CD4-positive, alpha-beta T cell (primary cell): ENCODE results near the gene NAPB. TPM values are rescaled to one million over a fixed set of nuclear protein-coding genes. Genes with fewer than 3 reads are reported as not detected.

Source experiments
- ATAC-seq: fragments of 200-7000 bp; cut with Tn5 transposase; one replicate; pipeline ENCODE4 v1.10.0; 2022; ENCODE audit warnings: mild to moderate bottlenecking; ENCODE audit not compliant: poor library complexity
- CTCF ChIA-PET: fragments of 350-600 bp; sonication (Branson Sonifier 250); formaldehyde crosslinking; loops from one replicate; lab custom pipeline; 2021; ENCODE audit warnings: antibody characterized with exemption, inconsistent platforms; lab: Charles Lee
- POLR2A ChIA-PET: fragments of 350-600 bp; sonication (Branson Sonifier 250); formaldehyde crosslinking; loops from one replicate; lab custom pipeline; 2021; ENCODE audit warnings: antibody characterized with exemption, inconsistent platforms; lab: Charles Lee
- DNase-seq, 14 experiments: peaks; one replicate each; pipeline ENCODE4 v3.0.0-alpha.2; 2013 to 2020; ENCODE audit warnings: mixed read lengths in 2 of 14
- H3K27ac ChIP-seq, 2 donors: one replicate each; pipeline versions ENCODE4 v1.5.1 to v1.7.0; 2013; ENCODE audit warnings: low read length in 2 of 2, low read depth in 1 of 2, mild to moderate bottlenecking in 1 of 2
- H3K27me3 ChIP-seq, 2 experiments: 1 replicate in 1 of 2; 2 replicates in 1 of 2; pipeline versions ENCODE4 v1.6.1 to v1.7.0; 2013; ENCODE audit warnings: low read length in 2 of 2, control low read depth in 1 of 2, mild to moderate bottlenecking in 1 of 2, moderate library complexity in 1 of 2; ENCODE audit not compliant: insufficient read depth in 2 of 2, control insufficient read depth in 1 of 2
- H3K36me3 ChIP-seq: one replicate; pipeline ENCODE4 v1.6.1; 2013; ENCODE audit warnings: low read length, control low read depth; ENCODE audit not compliant: insufficient read depth
- H3K4me1 ChIP-seq: one replicate; pipeline ENCODE4 v1.6.1; 2013; ENCODE audit warnings: low read length, control low read depth; ENCODE audit not compliant: insufficient read depth
- H3K4me3 ChIP-seq: one replicate; pipeline ENCODE4 v1.5.1; 2013; ENCODE audit warnings: mild to moderate bottlenecking, low read length, moderate library complexity
- H3K9me3 ChIP-seq, 2 experiments: 1 replicate in 1 of 2; 2 replicates in 1 of 2; pipeline versions ENCODE4 v1.6.1 to v1.7.0; 2013; ENCODE audit warnings: low read length in 2 of 2, mild to moderate bottlenecking in 2 of 2, control low read depth in 1 of 2, moderate library complexity in 1 of 2; ENCODE audit not compliant: control insufficient read depth in 1 of 2, insufficient read depth in 1 of 2
- H3K27ac Mint-ChIP-seq: one replicate; pipeline ENCODE4 v1.8.0; 2020; ENCODE audit warnings: mixed read lengths
- H3K27me3 Mint-ChIP-seq: one replicate; pipeline ENCODE4 v1.8.0; 2021; ENCODE audit warnings: mixed read lengths
- H3K36me3 Mint-ChIP-seq: one replicate; pipeline ENCODE4 v1.8.0; 2021; ENCODE audit warnings: low read depth, mixed read lengths
- H3K4me1 Mint-ChIP-seq: one replicate; pipeline ENCODE4 v1.8.0; 2021; ENCODE audit warnings: low read depth, mixed read lengths
- H3K4me3 Mint-ChIP-seq: one replicate; pipeline ENCODE4 v1.8.0; 2020; ENCODE audit warnings: mild to moderate bottlenecking, mixed read lengths
- H3K9me3 Mint-ChIP-seq: one replicate; pipeline ENCODE4 v1.8.0; 2020; ENCODE audit warnings: mixed read lengths
- CTCF ChIP-seq: fragments of 200-600 bp; IDR thresholded peaks from one replicate; pipeline ENCODE4 v1.8.0; 2022; ENCODE audit warnings: antibody characterized with exemption, mild to moderate bottlenecking
- intact Hi-C, 2 experiments: fragments of 100-400 bp; cut with DNase I in 1 of 2; cut with micrococcal nuclease in 1 of 2; formaldehyde crosslinking; loops; one replicate each; pipeline versions ENCODE4 v1.15.1 to v1.9.0; 2023 to 2025; cut with DNase I, micrococcal nuclease
- total RNA-seq, 174 experiments: library from RNA in 2 of 174; stranded (reverse) in 2 of 174; gene quantifications; one replicate each; pipeline ENCODE4 v1.2.3 and lab custom pipeline; 2021 to 2026

The NAPB gene
- total RNA-seq, 2 experiments from 2014 or later: 7.5 to 8.9 TPM

DNA sequence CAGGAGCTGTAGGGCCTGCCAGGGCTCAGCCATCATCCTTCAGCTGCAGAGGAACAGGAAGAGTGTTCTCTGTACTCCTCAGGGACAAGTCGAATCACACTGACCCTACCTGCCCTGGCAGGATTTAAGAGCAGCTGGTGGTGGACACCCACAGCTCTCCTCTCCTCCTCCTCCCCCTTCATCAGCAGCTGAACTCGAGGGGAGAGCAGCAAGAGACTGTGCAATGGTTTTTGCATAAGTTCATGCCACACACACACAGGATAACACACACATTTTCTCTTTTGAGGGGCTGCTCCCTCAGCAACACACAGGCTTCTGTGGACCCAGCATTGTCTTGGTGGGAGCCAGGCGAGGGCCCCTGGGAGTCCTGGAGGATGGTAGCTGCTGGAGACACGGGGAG lies 31.5 kb upstream of the NAPB start, which contains the start of gene CST11:
CST11 (minus strand) TSS at position 101 of the 400 bp plus-strand sequence; CDS start at position 36, 65 bp downstream.
- Histone ChIP-seq H3K4me3 (no peak within 1 kb of the TSS), H3K27ac (no peak within 1 kb of the TSS), H3K9me3 (peaks cover 0 to 3% of the 10 kb centered on the region in 2 experiments), H3K4me1 (peaks cover 13% of the 10 kb centered on the region), H3K36me3 (no peaks in the 10 kb centered on the region), H3K27me3 (no peaks in the 10 kb centered on the region)
- TF ChIP-seq CTCF: no peak
- no peak within 1 kb of the TSS for H3K4me3 Mint-ChIP-seq
- no peaks in the 10 kb centered on the region for H3K27me3 Mint-ChIP-seq
- CTCF ChIA-PET: no interaction called here
- H3K36me3 Mint-ChIP-seq: no peaks in the 10 kb centered on the region
- H3K9me3 Mint-ChIP-seq: no peaks in the 10 kb centered on the region
- H3K4me1 Mint-ChIP-seq: peaks cover 14% of the 10 kb centered on the region
- no peak for DNase-seq
- H3K27ac Mint-ChIP-seq: no peak within 1 kb of the TSS
- intact Hi-C loops: no loop called here
- ATAC-seq: no peak
- POLR2A ChIA-PET: no interaction called here

- intact Hi-C loops: no loop called here
- ATAC-seq (no peak), DNase-seq (no peak)
- Mint-ChIP-seq H3K4me3 (no peak overlapping the region), H3K36me3 (no peaks in the 10 kb centered on the region), H3K4me1 (peaks cover 14% of the 10 kb centered on the region), H3K27me3 (no peaks in the 10 kb centered on the region), H3K9me3 (no peaks in the 10 kb centered on the region), H3K27ac (no peak overlapping the region)
- H3K36me3 ChIP-seq: no peaks in the 10 kb centered on the region
- no peak overlapping the region for H3K4me3 ChIP-seq
- ChIA-PET CTCF (no interaction called here), POLR2A (no interaction called here)
- H3K27ac ChIP-seq: no peak overlapping the region
- no peaks in the 10 kb centered on the region for H3K27me3 ChIP-seq
- H3K4me1 ChIP-seq: peaks cover 11% of the 10 kb centered on the region
- H3K9me3 ChIP-seq: peaks cover 0 to 3% of the 10 kb centered on the region in 2 experiments
- TF ChIP-seq CTCF: no peak
These were observed 30.7 kb upstream of the NAPB start for GRCh38 chr20:23451956-23452487.

DNA sequence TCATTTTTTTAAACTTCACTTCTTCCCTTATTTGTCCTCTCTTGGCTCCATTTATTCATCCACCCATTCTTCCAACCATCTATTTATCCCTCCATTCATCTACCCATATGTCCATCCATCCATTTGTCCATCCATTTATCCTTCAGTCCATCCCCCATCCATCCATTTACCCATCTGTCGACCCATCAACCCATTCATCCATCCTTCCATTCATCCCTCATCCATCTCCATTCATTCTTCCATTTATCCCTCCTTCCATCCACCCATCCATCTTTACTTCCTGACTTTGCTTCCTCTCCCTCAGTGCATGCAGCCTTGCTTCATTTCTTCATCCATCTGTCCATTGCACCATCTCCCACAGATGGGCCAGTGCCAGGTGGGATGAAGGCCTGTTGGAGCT lies 29.6 kb upstream of the NAPB start:
- Histone ChIP-seq H3K36me3 (no peaks in the 10 kb centered on the region), H3K9me3 (peaks cover 0 to 3% of the 10 kb centered on the region in 2 experiments), H3K4me3 (no peak overlapping the region), H3K27ac (no peak overlapping the region), H3K4me1 (no peaks in the 10 kb centered on the region), H3K27me3 (no peaks in the 10 kb centered on the region)
- ATAC-seq (no peak), DNase-seq (no peak)
- ChIA-PET CTCF (no interaction called here), POLR2A (no interaction called here)
- Mint-ChIP-seq H3K9me3 (no peaks in the 10 kb centered on the region), H3K4me1 (peaks cover 3% of the 10 kb centered on the region), H3K36me3 (no peaks in the 10 kb centered on the region), H3K27me3 (no peaks in the 10 kb centered on the region), H3K4me3 (no peak overlapping the region), H3K27ac (no peak overlapping the region)
- intact Hi-C loops: no loop called here
- no peak for TF ChIP-seq CTCF
